NCI-H82 (cell line): ENCODE results near the gene ZNF266.
A peak's percentile ranks its signal among the peaks of the same experiment; 100 is the strongest.

Experiments used
- DNase-seq: peaks from one replicate; lab custom pipeline; 2025; lab: John Stamatoyannopoulos, UW

Gene ZNF266

DNA sequence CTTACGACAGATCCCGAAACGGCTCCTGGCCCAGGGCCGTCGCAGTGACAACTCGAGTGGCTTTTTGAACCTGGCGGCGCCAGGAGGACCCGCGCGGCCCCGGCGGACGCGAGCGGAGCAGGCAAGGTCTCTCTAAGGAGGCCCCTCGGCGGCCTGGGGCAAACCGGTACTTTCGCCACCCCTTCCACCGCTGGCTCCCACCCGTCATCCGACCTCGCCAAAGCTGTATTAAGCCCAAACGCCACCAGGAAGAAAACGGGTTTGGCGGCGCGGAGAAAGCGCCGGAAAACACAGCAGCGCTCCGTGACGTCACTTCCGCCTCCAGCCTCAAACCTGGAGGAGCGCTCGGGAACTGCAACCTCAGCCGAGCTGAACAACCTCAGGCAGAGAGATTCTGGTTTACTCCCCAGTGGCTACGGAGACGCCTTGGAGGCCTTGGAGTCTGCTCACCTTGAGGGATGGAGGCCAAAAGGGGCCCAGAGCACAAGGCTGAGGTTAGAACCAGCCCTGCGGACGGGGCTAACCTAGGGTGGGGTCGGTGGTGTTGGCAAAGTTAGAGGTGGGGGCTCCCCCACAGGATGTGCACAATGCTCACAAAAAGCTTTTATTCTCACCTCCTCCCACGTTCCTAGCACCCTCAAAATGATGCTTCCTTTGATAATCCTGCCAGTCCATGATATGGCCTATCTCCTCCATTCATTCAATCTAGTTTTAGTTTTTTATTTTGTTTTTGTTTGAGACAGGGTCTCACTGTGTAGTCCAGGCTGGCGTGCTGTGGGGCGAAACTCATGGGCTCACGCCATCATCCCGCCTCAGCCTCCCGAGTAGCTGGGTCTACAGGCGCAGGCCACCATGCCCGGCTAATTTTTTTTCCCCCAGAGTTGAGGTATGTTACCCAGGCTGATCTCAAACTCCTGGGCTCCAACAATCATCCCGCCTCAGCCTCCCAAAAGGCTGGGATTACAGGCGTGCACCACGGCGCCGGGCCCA is at the start of gene ZNF266:
TSS of gene ZNF266 (minus strand) at position 295 of the 990 bp plus-strand sequence. CDS start 15,484 bp downstream, outside the sequence.
- peak; percentile 91 for DNase-seq

DNA sequence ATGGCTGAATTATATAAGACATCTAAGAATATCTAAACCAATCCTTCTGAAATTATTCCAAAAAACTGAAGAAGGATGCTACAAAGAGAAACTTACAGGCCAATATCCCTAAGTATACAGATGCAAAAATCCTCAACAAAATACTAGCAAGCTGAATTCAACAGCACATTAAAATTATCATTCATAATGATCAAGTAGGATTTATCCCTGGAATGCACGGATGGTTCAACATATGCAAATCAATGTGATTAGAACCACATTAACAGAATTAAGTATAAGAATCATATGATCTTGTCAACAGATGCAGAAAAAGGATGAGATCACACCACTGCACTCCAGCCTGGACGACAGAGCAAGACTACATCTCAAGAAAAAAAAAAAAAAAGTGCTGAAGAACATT is 49.8 kb upstream of the ZNF266 start:
- DNase-seq: no peak

- peak; percentile 35 for DNase-seq
Observed at GRCh38 chr19:9474975-9475374, 39.6 kb upstream of the ZNF266 start.

DNA sequence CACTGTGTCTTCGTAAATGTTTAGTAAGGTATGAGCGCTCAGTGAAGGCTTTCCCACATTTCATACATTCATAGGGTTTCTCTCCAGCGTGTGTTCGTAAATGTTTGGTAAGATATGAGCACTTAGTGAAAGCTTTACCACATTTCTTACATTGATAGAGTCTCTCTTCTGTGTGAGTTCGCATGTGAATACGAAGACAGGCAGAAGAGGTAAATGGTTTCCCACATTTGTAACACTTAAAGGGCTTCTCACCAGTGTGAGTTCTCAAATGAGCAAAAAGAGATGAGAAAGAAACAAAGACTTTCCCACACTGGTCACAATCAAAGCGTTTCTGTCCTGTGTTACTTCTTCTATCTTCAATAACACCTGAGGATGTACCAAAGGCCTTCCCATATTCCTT is 31.8 kb upstream of the ZNF266 start:
- DNase-seq: no peak

GRCh38 chr19:9461938-9462337 is 26.6 kb upstream of the ZNF266 start:
- no peak for DNase-seq

GRCh38 chr19:9456018-9456689 is 20.8 kb upstream of the ZNF266 start:
- DNase-seq: no peak

DNA sequence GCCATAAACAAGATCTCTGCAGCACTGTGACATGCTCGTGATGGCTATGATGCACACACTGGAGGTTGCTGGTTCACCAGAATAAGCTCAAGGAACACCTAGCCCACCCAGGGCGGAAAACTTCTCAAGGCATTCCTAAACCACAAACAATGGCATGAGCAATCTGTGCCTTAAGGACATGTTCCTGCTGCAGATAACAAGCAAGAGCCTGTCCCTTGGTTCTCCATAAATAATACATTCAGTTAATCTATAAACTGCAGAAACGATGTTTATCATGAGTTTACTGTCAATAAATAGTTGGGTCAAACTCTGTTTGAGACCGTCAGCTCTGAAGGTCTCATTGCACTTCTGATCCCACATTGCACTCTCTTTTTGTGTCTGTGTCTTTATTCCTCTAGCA is 18.6 kb upstream of the ZNF266 start:
- DNase-seq: no peak

DNA sequence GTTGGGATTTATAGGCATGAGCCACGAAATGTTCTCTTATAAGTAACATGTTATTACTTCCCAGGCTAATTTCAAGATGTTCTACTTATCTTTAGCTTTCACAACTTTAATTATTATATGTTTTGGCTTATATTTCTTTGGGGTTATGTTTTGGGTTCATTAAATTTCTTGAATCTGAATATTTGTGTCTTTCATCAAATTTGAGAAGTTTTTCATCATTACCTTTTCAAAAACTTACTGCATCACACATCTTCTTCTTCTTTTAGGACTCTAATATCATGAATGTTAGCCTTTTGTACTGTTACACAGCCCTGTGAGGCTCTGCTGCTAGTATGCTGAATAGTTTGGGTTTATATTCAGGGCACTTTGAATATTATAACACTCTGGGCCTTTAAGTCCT is 9.7 kb upstream of the ZNF266 start:
- no peak for DNase-seq

DNA sequence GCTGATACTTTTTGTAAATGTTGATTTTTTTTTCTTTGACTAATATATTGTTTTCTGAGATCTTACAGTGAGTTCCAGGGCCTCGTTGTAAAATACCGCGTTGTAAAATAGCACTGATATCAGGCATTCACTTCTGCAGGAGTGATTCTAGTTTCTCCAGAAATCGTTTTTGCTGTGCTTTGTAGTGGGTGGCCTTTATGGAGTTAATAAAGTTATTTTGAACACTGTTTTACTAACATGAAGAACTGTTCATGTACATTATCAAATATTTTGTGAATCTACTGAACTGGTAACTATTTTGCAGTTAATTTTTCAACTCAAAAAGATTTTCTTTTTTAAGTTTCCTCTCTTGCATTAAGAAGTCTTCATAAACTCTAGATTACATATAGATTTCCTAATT is 985 bp upstream of the ZNF266 start:
- DNase-seq: no peak

DNA sequence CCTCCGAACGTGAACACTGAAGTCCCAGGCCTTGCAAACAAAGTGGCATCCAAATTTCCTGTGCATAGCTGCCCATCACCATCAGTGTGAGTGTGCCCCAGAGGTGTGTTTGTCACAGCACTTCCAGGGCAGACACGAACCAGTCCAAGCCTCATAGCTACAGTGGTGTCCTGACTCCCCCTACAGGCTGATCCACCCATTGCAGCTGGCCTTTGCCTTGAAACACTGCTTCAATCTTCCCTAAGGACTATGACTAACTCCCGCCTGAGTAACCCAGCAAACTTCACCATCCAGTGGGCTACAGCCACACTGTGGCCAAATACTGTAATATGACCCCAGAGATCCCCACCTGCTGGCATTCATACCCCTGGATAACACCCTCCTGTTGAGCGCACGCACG is 3.9 kb downstream of the ZNF266 start:
- peak; percentile 9 for DNase-seq

DNA sequence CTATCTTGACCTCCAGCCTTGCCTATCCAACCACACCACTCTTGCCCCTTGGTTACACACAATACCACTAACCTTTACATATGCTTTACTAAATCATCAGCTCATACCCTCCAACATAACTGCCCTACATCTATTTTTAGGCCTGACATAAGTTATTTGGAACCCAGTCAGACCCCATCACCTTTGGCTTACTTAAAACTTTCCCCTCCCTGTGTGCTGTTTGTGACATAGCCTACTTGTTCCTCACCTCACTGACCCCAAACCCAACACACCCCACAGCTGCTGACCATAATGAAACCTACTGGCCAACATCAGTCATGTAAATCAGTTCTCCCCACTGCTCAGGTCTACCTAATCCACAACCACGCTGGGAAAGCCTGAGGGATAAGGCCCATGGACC is 4.9 kb downstream of the ZNF266 start:
- DNase-seq: no peak

GRCh38 chr19:9427941-9428340 is 7.4 kb downstream of the ZNF266 start:
- DNase-seq: no peak

- no peak for DNase-seq
Observed at GRCh38 chr19:9413240-9413954, 22.0 kb downstream of the ZNF266 start.

GRCh38 chr19:9407827-9408226 is 27.5 kb downstream of the ZNF266 start:
- DNase-seq: no peak

DNA sequence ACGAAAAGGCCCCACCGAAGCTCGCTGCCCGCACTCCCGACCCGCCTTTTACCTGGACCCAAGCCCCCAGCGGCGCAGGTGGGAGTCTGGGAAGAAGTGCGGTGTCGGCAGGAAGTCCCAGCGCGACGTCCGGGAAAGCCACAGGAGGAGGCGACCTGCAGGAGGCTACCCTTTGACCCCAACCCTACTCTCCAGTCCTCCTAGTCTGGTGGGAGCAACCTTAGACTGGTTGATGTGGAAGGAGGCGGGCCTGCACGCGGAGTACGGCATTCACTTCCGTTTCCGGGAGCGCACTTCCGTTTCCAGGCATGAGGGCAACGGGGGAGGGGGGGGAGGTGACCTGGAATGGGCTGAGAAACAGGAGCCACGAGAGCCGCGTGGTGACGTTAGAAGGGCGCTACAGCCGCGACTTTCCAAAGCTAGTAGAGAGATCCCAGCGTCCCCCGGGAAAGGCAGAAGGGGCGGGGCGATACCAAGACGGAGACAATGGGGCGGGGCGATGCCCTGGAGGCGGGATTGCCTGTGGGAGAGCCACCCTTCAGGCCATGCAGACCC is 28.5 kb downstream of the ZNF266 start:
- peak; percentile 94 for DNase-seq

DNA sequence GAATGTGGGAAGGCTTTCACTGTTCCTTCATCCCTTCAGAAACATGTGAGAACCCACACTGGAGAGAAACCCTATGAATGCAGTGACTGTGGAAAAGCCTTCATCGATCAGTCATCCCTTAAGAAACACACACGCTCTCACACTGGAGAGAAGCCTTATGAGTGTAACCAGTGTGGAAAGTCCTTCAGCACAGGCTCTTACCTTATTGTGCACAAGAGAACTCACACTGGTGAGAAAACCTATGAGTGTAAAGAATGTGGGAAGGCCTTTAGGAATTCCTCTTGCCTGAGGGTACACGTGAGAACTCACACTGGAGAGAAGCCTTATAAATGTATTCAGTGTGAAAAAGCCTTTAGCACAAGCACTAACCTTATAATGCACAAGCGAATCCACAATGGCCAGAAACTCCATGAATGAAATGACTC is 54.0 kb downstream of the ZNF266 start:
- no peak for DNase-seq

- no peak for DNase-seq
Observed at GRCh38 chr19:9370738-9371619, 64.4 kb downstream of the ZNF266 start.

DNA sequence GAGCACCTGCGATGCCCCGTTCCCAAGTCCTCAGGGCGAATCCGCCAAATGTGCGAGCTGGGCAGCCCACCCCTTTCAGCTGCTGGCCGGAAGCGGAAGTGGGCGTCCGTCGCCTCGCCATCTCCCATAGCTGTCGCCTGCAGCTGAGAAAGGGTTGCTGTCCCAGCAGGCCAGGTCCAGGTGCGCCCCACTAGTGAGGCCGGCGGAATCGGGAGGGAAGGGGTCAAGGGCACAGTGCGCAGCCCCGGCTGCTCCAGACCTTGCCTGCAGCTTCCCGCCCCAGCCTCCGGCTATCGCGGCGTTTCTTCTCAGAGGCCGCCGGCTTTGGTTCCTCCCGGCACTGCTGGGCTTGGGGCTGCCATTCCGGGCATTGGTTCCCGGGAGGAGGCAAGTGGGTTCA is 72.5 kb downstream of the ZNF266 start, which contains the start of gene ZNF177:
TSS of gene ZNF177 (plus strand) at position 109 of the 400 bp plus-strand sequence. CDS start 15,299 bp downstream, outside the sequence.
- peak; percentile 74 for DNase-seq
